ENCODE measurements around the gene DIPK1B.

Gene DIPK1B

DNA sequence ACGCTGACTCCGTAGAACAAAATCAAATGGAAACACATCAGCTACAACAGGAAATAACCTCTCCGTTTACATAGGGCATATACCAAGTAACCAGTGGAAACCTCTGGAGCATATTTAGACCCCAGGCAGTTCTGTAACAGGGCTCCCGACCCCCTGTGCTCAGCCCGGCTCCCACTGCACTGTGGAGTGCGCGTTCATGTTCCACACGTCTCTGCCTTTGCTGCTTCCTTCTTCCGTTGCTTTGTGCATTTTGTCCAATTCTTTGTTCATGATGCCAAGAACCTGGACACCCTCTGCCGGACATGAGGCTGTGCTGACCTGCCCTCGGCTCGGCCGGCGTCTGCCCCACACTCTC is 19.3 kb upstream of the DIPK1B start:
- Histone ChIP-seq H3K4me3 (ENCODE audit: low read length in 2 of 2) (peak overlapping the region; percentile 7 to 45), H3K27me3 (ENCODE audit: control insufficient read depth in 2 of 2, insufficient read depth in 2 of 2, low read length in 2 of 2) (peaks cover 0 to 8% of the 10 kb centered on the region in 2 donors), H3K4me1 (ENCODE audit: control insufficient read depth in 2 of 2, insufficient read depth in 2 of 2, low read length in 2 of 2) (peaks cover 43 to 75% of the 10 kb centered on the region in 2 donors), H3K27ac (ENCODE audit: low read depth in 2 of 2, low read length in 2 of 2) (peak overlapping the region; percentile 89 to 92), H3K9me3 (ENCODE audit: control insufficient read depth in 2 of 2, low read length in 2 of 2) (no peaks in the 10 kb centered on the region), H3K9ac (ENCODE audit: low read depth in 1 of 2, low read length in 2 of 2) (peak overlapping the region; percentile 15 to 52), H3K36me3 (ENCODE audit: control insufficient read depth in 2 of 2, insufficient read depth in 2 of 2, low read length in 2 of 2) (no peaks in the 10 kb centered on the region)

DNA sequence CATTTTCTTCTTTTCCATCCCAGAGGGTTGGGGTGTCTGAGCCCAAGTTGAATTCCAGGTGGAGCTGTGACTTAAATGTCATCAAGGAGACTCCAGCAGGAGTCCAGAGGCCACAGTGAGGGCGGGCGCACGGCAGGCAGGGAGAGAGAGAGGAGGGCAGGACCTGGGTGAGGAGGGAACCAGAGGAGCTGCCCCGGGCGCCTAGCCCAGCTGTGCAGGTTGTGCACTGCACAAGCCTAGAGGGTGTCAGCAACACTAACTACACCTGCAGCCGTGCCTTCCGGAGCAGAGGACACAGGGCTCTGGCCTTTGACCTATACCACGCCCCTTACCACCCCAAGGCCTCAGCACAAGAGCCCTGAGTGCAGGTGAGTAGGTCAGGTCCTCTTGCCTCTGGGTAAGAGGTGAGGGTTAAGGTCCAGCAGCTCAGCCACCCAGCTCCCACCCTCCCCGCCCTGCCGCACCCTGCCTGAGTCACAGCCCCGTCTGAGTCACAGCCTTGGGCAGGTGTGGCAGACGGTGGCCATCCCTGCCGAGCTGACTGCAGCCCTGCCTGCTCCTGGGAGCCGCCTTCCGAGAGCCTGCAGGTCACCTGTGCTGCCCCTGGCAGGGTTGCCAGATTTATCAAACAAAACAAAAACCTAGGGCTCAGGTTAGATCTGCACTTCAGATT is 18.7 kb upstream of the DIPK1B start:
- Histone ChIP-seq H3K4me1 (ENCODE audit: control insufficient read depth in 2 of 2, insufficient read depth in 2 of 2, low read length in 2 of 2) (peaks cover 43 to 69% of the 10 kb centered on the region in 2 donors), H3K36me3 (ENCODE audit: control insufficient read depth in 2 of 2, insufficient read depth in 2 of 2, low read length in 2 of 2) (no peaks in the 10 kb centered on the region), H3K27me3 (ENCODE audit: control insufficient read depth in 2 of 2, insufficient read depth in 2 of 2, low read length in 2 of 2) (peaks cover 0 to 8% of the 10 kb centered on the region in 2 donors), H3K27ac (ENCODE audit: low read depth in 2 of 2, low read length in 2 of 2) (peak overlapping the region; percentile 89 to 92), H3K9ac (ENCODE audit: low read depth in 1 of 2, low read length in 2 of 2) (peak overlapping the region; percentile 15 to 68), H3K4me3 (ENCODE audit: low read length in 2 of 2) (peak overlapping the region; percentile 38 to 45), H3K9me3 (ENCODE audit: control insufficient read depth in 2 of 2, low read length in 2 of 2) (no peaks in the 10 kb centered on the region)

DNA sequence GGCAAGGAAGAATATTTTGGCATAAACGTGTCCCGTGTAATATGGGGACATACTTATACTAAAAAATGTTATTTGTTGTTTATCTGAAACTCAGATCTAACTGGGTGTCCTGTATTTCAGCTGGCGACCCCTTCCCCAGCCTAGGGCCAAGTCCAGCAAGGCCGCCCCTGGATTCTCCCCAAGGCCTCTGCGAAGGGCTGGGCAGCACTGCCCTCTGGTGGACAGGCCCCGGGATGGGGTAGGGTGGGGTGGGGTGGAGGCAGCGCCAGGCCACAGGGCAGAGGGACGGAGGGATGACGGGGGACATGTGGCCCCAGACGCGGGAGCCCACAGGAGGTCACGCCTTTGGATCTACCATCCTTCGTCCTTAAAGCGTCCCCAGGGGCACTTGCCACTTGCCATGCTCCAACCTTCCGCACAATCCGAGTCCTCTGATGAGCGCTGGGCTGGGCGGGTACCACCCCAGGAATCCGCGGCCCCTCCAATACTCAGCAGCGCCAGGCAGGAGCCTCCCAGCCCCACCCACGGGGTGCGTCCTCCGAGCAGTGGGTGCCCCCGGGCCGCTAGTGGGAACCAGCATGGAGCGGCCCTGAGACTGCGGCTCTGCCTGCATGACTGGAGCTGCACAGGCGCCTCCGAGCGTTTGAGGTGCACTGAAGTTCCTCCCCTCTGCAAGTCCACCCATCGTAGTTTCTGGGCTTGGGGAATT is 18.1 kb upstream of the DIPK1B start:
- Histone ChIP-seq H3K4me3 (ENCODE audit: low read length in 2 of 2) (peak overlapping the region; percentile 38 to 41), H3K27me3 (ENCODE audit: control insufficient read depth in 2 of 2, insufficient read depth in 2 of 2, low read length in 2 of 2) (peaks cover 0 to 8% of the 10 kb centered on the region in 2 donors), H3K9ac (ENCODE audit: low read depth in 1 of 2, low read length in 2 of 2) (peak overlapping the region in 1 of 2 donors; percentile 68), H3K9me3 (ENCODE audit: control insufficient read depth in 2 of 2, low read length in 2 of 2) (no peaks in the 10 kb centered on the region), H3K4me1 (ENCODE audit: control insufficient read depth in 2 of 2, insufficient read depth in 2 of 2, low read length in 2 of 2) (peaks cover 37 to 63% of the 10 kb centered on the region in 2 donors), H3K36me3 (ENCODE audit: control insufficient read depth in 2 of 2, insufficient read depth in 2 of 2, low read length in 2 of 2) (no peaks in the 10 kb centered on the region), H3K27ac (ENCODE audit: low read depth in 2 of 2, low read length in 2 of 2) (peak overlapping the region; percentile 89 to 92)

DNA sequence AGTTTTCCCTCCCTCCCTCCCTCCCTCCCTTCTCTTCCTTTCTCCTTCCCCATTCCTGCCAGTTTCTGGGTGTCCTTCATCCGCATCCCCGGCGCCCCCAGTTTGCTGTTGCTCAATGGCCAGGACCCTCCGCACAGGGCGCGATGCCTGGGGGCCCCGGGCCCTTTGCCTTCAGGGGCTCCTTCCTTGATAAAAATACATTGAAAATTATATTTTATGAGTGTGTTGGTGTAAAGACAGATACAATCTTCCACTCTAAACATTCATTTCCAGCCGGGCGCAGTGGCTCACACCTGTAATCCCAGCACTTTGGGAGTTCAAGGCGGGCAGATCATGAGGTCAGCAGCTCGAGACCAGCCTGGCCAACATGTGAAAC is 17.5 kb upstream of the DIPK1B start:
- Histone ChIP-seq H3K4me1 (ENCODE audit: control insufficient read depth in 2 of 2, insufficient read depth in 2 of 2, low read length in 2 of 2) (peaks cover 37 to 62% of the 10 kb centered on the region in 2 donors), H3K27me3 (ENCODE audit: control insufficient read depth in 2 of 2, insufficient read depth in 2 of 2, low read length in 2 of 2) (peaks cover 0 to 8% of the 10 kb centered on the region in 2 donors), H3K9me3 (ENCODE audit: control insufficient read depth in 2 of 2, low read length in 2 of 2) (no peaks in the 10 kb centered on the region), H3K4me3 (ENCODE audit: low read length in 2 of 2) (no peak overlapping the region), H3K9ac (ENCODE audit: low read depth in 1 of 2, low read length in 2 of 2) (peak overlapping the region in 1 of 2 donors; percentile 68), H3K27ac (ENCODE audit: low read depth in 2 of 2, low read length in 2 of 2) (peak overlapping the region in 1 of 2 donors; percentile 69), H3K36me3 (ENCODE audit: control insufficient read depth in 2 of 2, insufficient read depth in 2 of 2, low read length in 2 of 2) (no peaks in the 10 kb centered on the region)

DNA sequence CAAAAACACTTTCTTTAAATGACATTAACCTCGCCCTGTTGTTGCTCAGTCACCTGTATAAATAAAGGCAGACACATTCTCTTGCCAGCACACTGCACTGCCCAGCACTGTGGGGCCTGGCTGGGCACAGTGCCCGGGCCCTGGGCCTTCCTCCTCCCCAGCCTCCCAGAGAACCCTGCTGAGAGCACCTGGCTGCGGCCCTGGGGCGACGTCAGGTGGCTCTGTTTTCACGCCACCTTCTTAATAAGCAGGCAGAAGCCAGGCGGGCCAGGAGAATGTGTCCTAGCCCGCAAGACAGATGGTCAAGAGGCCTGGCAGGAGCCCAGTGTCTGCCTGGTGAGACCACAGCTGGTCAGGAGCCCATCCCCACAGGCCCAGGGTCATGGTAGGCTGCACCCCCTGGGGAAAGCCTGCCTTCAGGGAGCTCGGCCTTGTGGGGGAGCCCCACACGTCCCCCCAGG is 16.9 kb upstream of the DIPK1B start:
- peak overlapping the region; percentile 32 to 68 for H3K9ac ChIP-seq (ENCODE audit: low read depth in 1 of 2, low read length in 2 of 2)
- H3K27ac ChIP-seq (ENCODE audit: low read depth in 2 of 2, low read length in 2 of 2) = peak overlapping the region; percentile 41 to 69

DNA sequence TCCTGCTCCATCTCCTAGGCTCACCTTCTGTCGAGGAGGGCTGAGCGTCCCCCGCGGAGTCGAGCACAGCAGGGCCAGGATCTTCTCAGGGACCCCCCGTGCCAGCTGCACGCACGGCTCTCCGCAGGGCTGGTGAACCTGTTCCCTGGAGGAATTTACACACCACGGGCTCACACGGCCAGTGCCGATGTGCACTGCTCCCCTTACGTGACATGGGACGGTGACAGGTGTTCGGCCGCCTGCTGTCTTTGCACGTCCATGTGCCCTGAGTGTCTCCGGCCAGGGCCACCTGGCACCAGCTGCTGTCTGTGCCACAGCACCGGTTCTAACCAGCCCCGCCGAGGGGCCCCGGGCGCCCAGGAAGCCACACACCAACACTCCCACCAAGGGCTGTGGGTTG is 16.4 kb upstream of the DIPK1B start:
- Histone ChIP-seq H3K4me1 (ENCODE audit: control insufficient read depth in 2 of 2, insufficient read depth in 2 of 2, low read length in 2 of 2) (peaks cover 34 to 65% of the 10 kb centered on the region in 2 donors), H3K27me3 (ENCODE audit: control insufficient read depth in 2 of 2, insufficient read depth in 2 of 2, low read length in 2 of 2) (peaks cover 4 to 13% of the 10 kb centered on the region in 2 donors), H3K27ac (ENCODE audit: low read depth in 2 of 2, low read length in 2 of 2) (peak overlapping the region; percentile 41 to 69), H3K4me3 (ENCODE audit: low read length in 2 of 2) (no peak overlapping the region), H3K36me3 (ENCODE audit: control insufficient read depth in 2 of 2, insufficient read depth in 2 of 2, low read length in 2 of 2) (no peaks in the 10 kb centered on the region), H3K9me3 (ENCODE audit: control insufficient read depth in 2 of 2, low read length in 2 of 2) (no peaks in the 10 kb centered on the region), H3K9ac (ENCODE audit: low read depth in 1 of 2, low read length in 2 of 2) (peak overlapping the region; percentile 24 to 66)

More for the DNA sequence above, 16.9 kb upstream of the DIPK1B start:
- H3K4me3 ChIP-seq (ENCODE audit: low read length in 2 of 2) = no peak overlapping the region
- H3K9me3 ChIP-seq (ENCODE audit: control insufficient read depth in 2 of 2, low read length in 2 of 2) = no peaks in the 10 kb centered on the region
- H3K4me1 ChIP-seq (ENCODE audit: control insufficient read depth in 2 of 2, insufficient read depth in 2 of 2, low read length in 2 of 2) = peaks cover 34 to 62% of the 10 kb centered on the region in 2 donors
- no peaks in the 10 kb centered on the region for H3K36me3 ChIP-seq (ENCODE audit: control insufficient read depth in 2 of 2, insufficient read depth in 2 of 2, low read length in 2 of 2)
- peaks cover 3 to 12% of the 10 kb centered on the region in 2 donors for H3K27me3 ChIP-seq (ENCODE audit: control insufficient read depth in 2 of 2, insufficient read depth in 2 of 2, low read length in 2 of 2)

DNA sequence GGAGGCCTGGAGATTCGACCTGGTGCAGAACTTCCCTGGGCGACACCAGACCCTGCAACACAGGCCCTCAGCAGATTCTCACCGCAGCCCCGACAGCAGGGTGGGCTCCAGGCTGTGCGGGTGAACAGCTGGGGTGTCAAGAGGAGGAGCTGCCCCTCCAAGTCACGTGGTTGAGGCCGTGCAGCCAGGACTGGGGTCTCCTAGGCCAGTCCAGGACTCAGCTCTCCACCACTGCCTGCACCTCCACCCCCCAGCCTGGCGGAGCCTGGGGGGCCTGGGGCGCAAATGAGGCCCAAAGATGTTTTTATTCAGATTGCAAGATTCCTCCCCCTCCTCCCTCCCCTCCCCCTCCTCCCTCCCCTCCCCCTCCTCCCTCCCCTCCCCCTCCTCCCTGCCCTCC is 15.9 kb upstream of the DIPK1B start:
- no peaks in the 10 kb centered on the region for H3K36me3 ChIP-seq (ENCODE audit: control insufficient read depth in 2 of 2, insufficient read depth in 2 of 2, low read length in 2 of 2)
- no peak overlapping the region for H3K4me3 ChIP-seq (ENCODE audit: low read length in 2 of 2)
- H3K9me3 ChIP-seq (ENCODE audit: control insufficient read depth in 2 of 2, low read length in 2 of 2) = no peaks in the 10 kb centered on the region
- H3K27me3 ChIP-seq (ENCODE audit: control insufficient read depth in 2 of 2, insufficient read depth in 2 of 2, low read length in 2 of 2) = peaks cover 9 to 14% of the 10 kb centered on the region in 2 donors
- no peak overlapping the region for H3K9ac ChIP-seq (ENCODE audit: low read depth in 1 of 2, low read length in 2 of 2)
- peak overlapping the region in 1 of 2 donors; percentile 69 for H3K27ac ChIP-seq (ENCODE audit: low read depth in 2 of 2, low read length in 2 of 2)
- H3K4me1 ChIP-seq (ENCODE audit: control insufficient read depth in 2 of 2, insufficient read depth in 2 of 2, low read length in 2 of 2) = peaks cover 37 to 59% of the 10 kb centered on the region in 2 donors

DNA sequence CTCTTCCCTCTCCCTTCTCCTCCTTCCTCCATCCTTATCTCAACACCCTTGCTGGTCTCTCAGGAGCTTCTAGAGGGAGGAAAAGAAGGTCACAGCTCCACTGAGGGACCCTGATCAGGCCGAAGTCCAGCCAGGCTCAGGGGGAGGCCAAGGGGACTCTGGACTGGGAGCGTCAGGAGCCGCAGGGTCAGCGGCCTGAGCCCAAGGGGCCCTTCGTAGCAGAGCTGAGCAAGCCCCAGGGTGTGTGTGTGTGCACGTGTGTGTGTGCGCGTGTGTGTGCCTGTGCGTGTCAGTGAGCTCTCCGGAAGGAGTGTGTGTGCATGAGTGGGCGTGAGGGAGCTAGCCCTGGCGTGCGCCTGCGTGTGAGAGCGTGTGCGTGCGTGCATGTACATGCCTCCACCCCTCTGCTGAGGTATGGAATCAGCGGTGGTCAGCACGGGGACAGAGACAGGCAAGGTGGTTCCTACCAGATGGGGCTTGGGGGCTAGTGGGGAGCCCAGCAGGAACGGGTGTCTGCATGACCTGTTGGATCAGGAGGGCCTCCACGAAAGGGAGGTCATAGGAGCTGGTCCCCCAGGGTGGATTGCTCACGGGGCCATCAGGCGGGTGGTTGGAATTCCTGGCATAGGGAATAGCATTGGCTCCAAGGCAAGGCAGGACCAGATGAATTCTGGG is 15.1 kb upstream of the DIPK1B start:
- H3K9me3 ChIP-seq (ENCODE audit: control insufficient read depth in 2 of 2, low read length in 2 of 2) = no peaks in the 10 kb centered on the region
- no peak overlapping the region for H3K9ac ChIP-seq (ENCODE audit: low read depth in 1 of 2, low read length in 2 of 2)
- no peaks in the 10 kb centered on the region for H3K36me3 ChIP-seq (ENCODE audit: control insufficient read depth in 2 of 2, insufficient read depth in 2 of 2, low read length in 2 of 2)
- peaks cover 9 to 17% of the 10 kb centered on the region in 2 donors for H3K27me3 ChIP-seq (ENCODE audit: control insufficient read depth in 2 of 2, insufficient read depth in 2 of 2, low read length in 2 of 2)
- no peak overlapping the region for H3K27ac ChIP-seq (ENCODE audit: low read depth in 2 of 2, low read length in 2 of 2)
- H3K4me3 ChIP-seq (ENCODE audit: low read length in 2 of 2) = peak overlapping the region; percentile 1 to 4
- H3K4me1 ChIP-seq (ENCODE audit: control insufficient read depth in 2 of 2, insufficient read depth in 2 of 2, low read length in 2 of 2) = peaks cover 37 to 53% of the 10 kb centered on the region in 2 donors

DNA sequence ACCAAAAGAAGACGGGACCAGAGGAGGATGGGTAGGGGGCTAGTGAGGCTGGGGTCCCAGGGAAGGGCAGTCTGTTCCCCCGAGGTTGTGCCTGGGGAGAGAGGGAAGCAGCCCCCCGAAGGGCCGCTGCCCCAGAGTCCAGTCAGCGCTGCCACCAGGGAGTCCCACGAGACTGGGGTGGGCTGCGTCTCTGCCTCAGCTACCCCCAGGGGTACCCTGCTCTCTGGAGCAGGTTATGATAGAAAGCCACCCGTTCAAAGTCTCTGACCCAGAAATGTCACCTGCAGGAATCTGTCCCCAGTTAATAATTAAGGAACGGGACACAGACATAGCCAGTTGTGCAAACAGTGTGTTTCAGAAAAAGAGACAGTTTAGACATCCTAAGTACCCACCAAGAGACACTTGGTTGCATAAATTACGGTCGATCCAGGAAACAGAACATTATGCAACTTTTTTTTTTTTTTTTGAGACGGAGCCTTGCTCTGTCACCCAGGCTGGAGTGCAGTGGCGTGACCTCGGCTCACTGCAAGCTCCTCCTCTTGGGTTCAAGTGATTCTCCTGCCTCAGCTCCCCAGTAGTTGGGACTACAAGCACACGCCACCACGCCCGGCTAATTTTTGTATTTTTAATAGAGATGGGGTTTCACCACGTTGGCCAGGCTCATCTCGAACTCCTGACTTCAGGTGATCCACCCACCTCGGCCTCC is 14.4 kb upstream of the DIPK1B start:
- Histone ChIP-seq H3K4me1 (ENCODE audit: control insufficient read depth in 2 of 2, insufficient read depth in 2 of 2, low read length in 2 of 2) (peaks cover 32 to 47% of the 10 kb centered on the region in 2 donors), H3K9me3 (ENCODE audit: control insufficient read depth in 2 of 2, low read length in 2 of 2) (no peaks in the 10 kb centered on the region), H3K27ac (ENCODE audit: low read depth in 2 of 2, low read length in 2 of 2) (no peak overlapping the region), H3K4me3 (ENCODE audit: low read length in 2 of 2) (no peak overlapping the region), H3K9ac (ENCODE audit: low read depth in 1 of 2, low read length in 2 of 2) (no peak overlapping the region), H3K36me3 (ENCODE audit: control insufficient read depth in 2 of 2, insufficient read depth in 2 of 2, low read length in 2 of 2) (no peaks in the 10 kb centered on the region), H3K27me3 (ENCODE audit: control insufficient read depth in 2 of 2, insufficient read depth in 2 of 2, low read length in 2 of 2) (peaks cover 9 to 17% of the 10 kb centered on the region in 2 donors)
